Fibroblast of gingiva (primary cell): ENCODE measurements around the gene TPSAB1.
"Not testable (repeated sequence)": the region's sequence is repeated elsewhere in the genome, so short reads cannot be mapped to it uniquely, and the experiment has no call there.

Experiments
- DNase-seq: peaks from one replicate; pipeline ENCODE4 v3.0.0-alpha.2; 2011; ENCODE audit warnings: low read depth

TPSAB1 gene

DNA sequence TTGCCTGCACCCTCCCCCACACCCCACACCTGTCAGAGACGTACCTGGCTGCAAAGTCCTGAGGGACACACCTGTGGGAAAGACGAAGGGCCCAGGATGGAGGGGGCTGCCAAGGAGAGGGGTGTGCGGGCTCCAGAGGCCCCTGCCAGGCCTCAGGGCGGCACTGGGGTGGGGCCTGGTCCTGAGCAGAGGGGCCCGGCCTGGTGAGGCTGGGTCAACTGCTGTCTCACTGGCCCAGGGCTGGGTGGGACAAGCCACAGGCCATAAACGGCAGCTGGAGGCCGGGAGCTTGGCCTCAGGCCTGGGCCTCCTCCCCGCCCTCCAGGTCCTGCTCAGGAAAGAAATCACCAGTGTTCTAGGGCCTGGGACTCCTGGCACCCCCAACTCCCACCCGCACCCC, 15.9 kb upstream of the TPSAB1 start:
- DNase-seq, result no peak

DNA sequence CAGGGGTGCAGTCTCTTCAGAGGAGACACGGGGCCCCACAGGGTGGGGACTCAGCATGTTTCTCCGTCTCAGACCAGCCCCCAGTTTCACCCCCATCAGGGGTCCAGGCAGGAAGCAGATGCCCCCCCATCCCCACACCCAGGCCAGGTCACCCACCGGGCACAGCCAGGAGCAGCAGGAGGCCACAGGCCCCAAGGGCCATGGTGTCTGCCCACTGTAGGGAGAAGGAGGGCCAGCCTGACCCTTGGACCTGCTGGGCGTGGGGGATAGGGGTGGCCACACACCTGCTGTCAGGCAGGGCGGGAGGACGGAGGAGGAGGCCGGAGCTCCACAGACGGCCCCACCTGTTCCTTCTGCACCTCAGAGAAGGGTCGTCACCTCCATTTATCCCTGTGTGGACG, 15.5 kb upstream of the TPSAB1 start, which contains the start of gene TPSG1:
TSS of gene TPSG1 (minus strand) at position 218 of the 401 bp plus-strand sequence. CDS start at position 202, 16 bp downstream.
- no peak for DNase-seq

DNA sequence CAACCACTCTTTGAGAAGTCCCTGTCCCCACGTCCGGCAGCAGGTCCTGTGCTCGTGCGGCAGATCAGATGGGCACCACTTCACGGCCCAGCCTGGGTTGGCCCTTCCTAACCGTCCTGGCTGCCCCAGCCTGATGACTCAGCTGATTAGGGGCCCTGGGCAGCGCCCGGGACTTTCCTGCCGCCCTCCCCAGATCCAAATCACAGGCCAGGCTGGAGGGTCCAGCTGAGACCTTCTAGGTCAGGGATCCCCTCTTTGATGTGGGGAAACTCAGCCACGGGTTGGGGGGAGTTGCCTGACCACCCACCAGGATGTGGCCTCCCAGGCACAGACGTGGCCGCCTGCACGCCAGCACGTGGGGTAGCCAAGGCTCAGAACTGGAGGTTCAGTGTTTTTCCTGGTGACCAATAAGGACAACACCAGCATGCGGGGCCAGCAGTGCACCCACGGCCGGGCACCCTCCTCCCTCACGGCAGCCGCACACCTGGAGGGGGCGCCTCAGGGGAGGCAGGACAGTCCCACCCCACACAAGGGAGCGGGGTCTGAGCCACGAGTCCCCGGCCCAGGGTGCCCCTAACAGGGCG, 14.7 kb upstream of the TPSAB1 start:
- not testable (repeated sequence) for DNase-seq

DNA sequence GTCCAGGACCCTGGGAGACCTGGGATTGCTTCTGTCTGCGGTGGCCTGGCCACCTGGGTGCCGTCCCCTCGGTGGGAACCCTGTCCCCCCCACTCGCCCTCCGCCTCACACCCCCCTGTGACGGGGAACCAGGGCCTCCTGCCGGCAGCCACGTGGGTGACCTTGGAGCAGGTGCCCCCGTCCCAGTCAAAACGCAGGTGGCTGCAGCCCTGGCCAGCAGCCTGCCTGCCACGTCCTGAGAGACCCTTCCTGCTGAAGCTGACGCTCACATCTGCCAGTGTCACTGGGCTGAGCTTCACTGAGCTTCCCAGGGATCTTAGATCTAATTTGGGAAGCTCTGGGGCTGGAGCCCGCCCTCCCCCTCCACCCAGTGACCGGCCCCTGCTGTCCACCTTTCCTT, 13.8 kb upstream of the TPSAB1 start:
- DNase-seq, result not testable (repeated sequence)

DNA sequence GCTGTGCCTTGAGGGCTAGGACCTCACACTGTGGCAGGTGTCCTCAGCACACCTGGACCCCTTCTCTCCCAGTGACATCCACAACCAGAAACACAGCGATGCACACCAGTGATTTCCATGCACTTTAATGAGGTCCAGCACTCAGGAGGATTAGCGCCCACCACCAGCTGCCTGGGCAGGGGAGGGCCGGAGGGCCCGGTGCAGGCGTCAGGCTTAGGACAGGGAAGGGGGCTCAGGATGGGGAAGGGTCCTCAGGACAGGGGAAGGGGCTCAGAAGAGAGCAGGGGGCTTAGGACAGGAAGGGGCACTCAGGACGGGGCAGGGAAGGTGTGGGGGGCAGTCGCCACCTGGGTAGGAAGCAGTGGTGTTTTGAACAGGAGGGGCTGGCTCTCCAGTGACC, 12.3 kb upstream of the TPSAB1 start:
- DNase-seq, result not testable (repeated sequence)

DNA sequence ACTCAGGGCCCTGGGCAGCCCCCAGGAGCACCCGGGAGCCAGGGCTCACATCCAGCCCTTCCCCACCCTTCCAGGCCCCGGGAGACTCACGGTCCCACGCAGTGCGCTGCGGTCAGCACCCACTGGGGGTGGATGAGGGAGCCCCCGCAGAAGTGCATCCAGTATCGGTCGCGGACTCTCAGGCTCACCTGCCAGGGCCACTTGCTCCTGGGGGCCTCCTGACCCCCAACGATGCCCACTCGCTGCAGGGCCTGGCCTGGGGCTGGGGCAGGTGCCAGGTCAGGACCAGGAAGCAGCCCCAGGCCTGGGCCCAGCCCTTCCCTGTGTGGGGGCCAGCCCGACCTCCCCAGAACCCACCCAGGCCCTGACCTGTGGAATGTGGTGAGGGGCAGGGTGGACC, 11.0 kb upstream of the TPSAB1 start:
- not testable (repeated sequence) for DNase-seq

DNA sequence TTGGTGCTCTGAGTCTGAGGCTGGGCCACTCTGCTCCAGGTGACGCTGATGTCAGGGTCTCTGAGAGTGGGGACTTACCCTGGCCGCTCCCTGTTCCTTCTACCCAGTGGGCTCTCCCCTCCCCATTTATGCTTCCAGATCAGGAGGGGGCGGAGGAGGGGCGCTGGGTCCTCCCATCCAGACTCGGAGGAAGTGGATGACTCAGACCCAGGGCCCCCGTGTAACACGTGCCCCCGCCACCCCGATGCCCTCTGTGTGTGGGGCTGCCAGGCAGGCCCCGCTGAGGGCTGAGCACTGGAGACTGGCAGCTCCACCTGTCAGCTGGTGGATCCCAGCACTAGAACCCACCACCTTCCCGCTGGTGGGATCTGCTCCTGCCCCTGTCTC, 10.4 kb upstream of the TPSAB1 start, which contains the start of gene TPSB2:
TSS of gene TPSB2 (minus strand) at position 101 of the 387 bp plus-strand sequence. CDS start 233 bp downstream, outside the sequence.
- not testable (repeated sequence) for DNase-seq

DNA sequence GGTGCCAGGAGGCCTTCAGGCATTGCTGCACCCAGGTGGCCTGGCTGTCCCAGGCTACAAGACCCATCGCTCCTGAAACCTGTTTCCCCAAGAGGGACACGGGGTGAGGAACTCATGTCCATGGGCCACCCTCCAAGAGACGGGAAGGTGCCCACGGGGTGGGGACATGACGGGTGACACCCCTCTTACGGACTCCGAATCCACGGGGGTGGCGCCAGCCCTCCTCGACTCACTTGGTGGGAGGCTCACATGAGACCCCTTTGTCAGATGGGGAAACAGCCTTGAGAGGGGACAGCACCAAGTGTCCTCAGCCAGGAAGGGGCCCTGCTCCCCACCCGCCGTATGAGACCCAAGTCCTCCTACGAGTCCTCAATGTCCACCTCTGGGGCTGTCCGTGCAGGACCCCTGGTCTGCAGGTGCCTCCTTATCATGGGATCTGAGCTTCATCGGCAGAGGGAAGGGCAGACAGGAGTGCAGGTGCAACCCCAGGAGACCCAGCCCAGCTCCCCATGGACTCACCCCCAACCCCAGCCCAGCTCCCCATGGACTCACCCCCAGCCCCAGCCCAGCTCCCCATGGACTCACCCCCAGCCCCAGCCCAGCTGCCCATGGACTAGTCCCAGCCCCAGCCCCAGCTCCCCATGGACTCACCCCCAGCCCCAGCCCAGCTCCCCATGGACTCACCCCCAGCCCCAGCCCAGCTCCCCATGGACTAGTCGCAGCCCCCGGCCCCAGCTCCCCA, 9.9 kb upstream of the TPSAB1 start:
- not testable (repeated sequence) for DNase-seq

DNA sequence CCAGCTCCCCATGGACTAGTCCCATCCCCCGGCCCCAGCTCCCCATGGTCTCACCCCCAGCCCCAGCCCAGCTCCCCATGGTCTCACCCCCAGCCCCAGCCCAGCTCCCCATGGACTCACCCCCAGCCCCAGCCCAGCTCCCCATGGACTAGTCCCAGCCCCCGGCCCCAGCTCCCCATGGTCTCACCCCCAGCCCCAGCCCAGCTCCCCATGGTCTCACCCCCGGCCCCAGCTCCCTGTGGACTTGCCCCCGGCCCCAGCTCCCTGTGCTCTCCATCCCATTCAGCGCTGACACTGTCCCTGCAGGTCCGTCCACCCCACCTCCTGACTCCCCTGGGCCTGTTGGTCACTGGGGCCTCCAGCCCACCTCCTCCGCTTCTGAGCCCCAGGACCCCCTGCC, 9.2 kb upstream of the TPSAB1 start:
- DNase-seq, result not testable (repeated sequence)

DNA sequence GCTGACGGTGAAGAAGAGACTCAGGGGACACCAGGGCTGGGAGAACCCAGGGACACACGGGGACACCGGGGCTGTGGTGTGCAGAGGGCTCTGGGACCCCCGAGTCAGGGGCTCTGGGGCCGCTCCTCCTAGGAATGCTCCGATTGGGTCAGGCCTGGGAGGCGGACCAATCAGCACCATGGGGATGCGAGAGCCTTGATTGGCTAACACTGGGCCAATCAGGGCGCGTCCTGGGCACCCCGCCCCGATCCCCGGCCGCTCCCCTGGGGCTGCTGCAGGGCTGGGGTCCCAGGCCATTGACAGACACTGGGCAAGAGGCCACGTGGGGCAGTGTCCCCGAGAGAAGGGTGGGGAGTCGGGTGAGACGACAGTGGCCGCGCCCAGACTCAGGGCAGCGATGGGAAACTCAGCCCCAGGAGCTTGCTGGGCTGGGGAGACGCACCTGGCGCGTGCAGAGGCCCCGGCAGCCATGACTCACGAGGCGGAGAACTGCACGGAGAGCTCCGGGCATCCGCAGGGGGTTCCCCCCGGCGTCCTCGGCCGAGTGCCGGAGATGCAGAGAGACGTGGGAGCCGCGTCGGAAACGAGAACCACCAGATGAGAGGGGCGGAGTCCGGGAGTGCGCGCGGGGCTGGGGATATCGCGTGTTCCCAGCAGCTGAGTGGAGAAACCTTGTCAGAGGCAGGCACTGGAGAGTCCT, 8.3 kb upstream of the TPSAB1 start:
- not testable (repeated sequence) for DNase-seq

DNA sequence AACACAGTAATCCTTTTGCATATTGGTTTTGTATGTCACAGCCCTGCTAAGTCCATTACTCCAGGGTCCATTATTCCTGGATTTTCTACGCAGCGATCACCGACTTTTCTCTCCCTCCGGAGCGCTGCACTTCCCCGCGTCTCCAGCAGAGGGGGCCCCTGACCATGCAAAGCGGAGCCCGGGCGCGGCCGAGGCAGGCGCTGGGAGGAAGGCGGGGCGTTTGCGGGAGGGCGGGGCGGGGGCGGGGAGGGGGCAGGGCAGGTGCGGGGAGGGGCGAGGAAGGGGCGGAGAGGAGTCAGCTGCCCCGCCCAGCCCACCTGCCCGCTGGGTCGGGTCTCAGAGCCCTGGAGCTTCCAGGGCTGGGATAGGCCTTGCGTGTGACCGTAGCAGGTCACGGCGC, 3.8 kb upstream of the TPSAB1 start:
- DNase-seq, result not testable (repeated sequence)

DNA sequence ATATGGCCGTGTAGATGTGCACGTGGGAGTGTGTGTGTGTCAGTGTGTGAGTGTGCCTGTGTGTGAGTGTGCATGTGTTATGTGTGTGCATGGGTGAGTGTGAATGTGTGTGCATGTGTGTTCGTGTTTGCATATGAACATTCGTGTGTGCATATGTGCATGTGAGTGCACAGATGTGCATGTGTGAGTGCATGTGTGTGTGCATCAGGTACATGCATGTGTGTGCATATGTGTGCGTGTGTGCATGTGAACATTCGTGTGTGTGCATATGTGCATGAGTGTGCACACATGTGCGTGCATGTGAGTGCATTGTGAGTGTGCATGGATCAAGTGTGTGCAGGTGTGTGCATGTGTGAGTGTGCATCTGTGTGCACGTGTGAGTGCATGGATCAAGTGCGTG, 2.5 kb upstream of the TPSAB1 start:
- DNase-seq, result no peak

DNA sequence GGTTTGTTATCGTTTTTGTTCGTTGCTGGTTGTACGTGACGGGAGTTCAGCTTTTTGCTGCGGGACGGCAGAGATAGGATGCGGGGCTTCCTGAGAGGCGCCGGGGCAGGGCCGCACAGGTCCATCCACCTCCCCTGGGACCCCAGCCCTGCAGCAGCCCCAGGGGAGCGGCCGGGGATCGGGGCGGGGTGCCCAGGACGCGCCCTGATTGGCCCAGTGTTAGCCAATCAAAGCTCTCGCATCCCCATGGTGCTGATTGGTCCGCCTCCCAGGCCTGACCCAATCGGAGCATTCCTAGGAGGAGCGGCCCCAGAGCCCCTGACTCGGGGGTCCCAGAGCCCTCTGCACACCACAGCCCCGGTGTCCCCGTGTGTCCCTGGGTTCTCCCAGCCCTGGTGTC, 1.6 kb upstream of the TPSAB1 start:
- not testable (repeated sequence) for DNase-seq

DNA sequence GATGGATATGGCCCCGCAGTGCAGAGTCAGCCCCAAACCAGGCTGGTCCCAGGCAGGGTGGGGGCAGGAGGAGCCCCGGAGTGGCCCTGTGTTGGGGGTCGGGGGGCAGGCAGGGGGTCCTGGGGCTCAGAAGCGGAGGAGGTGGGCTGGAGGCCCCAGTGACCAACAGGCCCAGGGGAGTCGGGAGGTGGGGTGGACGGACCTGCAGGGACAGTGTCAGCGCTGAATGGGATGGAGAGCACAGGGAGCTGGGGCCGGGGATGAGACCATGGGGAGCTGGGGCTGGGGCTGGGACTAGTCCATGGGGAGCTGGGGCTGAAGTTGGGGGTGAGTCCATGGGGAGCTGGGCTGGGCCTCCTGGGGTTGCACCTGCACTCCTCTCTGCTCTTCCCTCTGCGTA, 930 bp upstream of the TPSAB1 start:
- DNase-seq, result not testable (repeated sequence)

DNA sequence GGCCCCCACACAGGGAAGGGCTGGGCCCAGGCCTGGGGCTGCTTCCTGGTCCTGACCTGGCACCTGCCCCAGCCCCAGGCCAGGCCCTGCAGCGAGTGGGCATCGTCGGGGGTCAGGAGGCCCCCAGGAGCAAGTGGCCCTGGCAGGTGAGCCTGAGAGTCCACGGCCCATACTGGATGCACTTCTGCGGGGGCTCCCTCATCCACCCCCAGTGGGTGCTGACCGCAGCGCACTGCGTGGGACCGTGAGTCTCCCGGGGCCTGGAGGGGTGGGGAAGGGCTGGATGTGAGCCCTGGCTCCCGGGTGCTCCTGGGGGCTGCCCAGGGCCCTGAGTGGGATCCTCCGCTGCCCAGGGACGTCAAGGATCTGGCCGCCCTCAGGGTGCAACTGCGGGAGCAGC, 576 bp downstream of the TPSAB1 start:
- DNase-seq, result not testable (repeated sequence)

DNA sequence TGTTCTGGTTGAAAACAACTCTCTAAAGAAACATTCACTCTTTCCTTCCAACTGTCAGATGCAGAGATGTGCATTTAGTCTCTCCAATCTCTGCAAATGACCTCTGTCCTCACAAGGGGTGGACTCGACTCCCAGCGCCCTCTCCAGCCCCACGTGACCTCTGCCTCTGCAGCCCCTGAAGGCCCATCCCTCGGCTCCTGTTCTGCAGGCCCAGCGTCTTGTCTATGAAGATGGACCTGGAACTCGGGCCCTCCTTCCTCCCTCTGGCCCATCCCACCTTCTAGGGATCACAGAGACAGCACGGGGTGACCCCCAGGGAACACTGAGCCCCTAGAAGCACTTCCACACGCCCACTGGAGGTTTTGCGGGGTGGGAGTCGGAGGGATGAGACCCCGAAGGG, 2.9 kb downstream of the TPSAB1 start:
- DNase-seq, result not testable (repeated sequence)

DNA sequence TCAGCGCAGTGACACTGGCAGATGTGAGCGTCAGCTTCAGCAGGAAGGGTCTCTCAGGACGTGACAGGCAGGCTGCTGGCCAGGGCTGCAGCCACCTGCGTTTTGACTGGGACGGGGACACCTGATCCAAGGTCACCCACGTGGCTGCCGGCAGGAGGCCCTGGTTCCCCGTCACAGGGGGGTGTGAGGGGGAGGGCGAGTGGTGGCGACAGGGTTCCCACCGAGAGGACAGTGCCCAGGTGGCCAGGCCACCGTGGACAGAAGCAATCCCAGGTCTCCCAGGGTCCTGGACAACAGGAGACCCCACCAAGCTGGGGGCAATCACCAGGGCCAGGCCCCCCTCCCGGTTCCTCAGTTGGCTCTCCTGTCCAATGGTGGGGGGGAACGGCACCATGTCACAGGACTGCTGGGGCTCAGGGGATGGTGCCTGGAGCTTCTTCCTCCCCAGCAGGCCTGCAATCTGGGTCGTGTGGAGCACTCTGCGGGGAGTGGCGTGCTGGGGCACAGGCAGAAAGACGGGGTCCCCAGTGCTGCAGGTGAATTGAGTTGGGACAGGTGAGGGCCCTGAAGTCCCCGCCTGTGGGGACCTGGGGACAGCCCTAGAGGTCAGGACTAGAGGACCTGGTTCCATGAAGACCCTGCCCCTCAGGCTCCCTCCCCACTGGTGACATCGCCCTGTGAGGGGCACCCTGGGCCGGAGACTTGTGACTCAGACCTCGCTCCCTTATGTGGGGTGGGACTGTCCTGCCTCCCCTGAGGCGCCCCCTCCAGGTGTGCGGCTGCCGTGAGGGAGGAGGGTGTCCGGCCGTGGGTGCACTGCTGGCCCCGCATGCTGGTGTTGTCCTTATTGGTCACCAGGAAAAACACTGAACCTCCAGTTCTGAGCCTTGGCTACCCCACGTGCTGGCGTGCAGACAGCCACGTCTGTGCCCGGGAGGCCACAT, 3.7 kb downstream of the TPSAB1 start:
- not testable (repeated sequence) for DNase-seq

DNA sequence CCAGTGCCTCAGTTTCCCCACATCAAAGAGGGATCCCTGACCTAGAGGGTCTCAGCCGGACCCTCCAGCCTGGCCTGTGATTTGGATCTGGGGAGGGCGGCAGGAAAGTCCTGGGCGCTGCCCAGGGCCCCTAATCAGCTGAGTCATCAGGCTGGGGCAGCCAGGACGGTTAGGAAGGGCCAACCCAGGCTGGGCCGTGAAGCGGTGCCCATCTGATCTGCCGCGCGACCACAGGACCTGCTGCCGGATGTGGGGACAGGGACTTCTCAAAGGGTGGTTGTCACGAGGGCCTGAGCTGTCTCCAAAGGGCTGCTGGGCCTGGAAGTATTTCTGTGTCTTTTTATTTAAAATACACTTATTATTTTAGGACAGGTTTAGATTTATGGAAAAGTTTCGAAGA, 4.4 kb downstream of the TPSAB1 start:
- DNase-seq, result no peak

DNA sequence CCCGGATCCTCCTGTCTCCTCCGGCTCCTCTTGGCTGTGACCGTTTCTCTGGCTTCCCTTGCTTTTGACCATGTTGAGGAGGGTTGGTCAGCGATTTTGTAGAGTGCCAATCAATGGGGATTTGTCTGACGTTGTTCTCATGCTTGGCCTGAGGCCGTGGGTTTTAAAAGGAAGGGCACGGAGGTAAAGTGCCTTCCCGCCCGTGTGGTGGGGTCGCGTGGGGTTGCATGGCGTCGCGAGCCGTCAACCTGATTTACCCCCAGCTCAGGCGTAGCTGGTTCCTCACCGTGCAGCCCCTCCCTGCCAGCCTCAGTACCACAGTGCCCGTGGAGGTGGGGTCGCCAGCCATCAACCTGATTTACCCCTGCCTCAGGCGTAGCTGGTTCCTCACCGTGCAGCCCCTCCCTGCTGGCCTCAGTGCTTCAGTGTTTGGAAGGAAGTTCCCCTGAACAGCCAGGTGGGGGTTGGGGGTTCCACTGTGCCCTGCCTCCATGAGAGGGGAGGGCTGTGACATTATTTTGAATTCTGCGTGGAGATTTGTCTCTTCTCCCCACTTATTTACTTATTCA, 5.0 kb downstream of the TPSAB1 start:
- no peak for DNase-seq

DNA sequence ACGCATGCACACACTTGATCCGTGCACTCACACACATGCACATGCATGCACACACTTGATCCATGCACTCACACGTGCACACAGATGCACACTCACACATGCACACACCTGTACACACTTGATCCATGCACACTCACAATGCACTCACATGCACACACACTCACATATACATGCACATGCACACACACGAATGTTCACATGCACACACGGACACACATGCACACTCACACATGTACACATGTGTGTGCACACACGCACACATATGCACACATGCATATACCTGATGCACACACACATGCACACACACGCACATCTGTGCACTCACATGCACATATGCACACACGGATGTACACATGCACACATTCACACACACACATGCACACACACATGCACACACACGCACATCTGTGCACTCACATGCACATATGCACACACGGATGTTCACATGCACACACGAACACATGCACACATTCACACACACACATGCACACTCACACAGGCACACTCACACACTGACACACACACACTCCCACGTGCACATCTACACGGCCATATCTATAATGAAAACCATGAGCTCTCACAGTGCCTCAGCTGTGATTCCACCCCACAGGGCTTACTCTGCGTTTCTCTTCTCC, 7.5 kb downstream of the TPSAB1 start:
- not testable (repeated sequence) for DNase-seq
